Activated T-cell treated with anti-CD3 and anti-CD28 coated beads, Interleukin-2, amount 50 U/mL, for 1 hour (primary cell): Measurements from ENCODE around the gene DEAF1.

Experiments used
- DNase-seq: peaks from one replicate; pipeline ENCODE4 v3.0.0-alpha.2; 2020

The DEAF1 gene

DNA sequence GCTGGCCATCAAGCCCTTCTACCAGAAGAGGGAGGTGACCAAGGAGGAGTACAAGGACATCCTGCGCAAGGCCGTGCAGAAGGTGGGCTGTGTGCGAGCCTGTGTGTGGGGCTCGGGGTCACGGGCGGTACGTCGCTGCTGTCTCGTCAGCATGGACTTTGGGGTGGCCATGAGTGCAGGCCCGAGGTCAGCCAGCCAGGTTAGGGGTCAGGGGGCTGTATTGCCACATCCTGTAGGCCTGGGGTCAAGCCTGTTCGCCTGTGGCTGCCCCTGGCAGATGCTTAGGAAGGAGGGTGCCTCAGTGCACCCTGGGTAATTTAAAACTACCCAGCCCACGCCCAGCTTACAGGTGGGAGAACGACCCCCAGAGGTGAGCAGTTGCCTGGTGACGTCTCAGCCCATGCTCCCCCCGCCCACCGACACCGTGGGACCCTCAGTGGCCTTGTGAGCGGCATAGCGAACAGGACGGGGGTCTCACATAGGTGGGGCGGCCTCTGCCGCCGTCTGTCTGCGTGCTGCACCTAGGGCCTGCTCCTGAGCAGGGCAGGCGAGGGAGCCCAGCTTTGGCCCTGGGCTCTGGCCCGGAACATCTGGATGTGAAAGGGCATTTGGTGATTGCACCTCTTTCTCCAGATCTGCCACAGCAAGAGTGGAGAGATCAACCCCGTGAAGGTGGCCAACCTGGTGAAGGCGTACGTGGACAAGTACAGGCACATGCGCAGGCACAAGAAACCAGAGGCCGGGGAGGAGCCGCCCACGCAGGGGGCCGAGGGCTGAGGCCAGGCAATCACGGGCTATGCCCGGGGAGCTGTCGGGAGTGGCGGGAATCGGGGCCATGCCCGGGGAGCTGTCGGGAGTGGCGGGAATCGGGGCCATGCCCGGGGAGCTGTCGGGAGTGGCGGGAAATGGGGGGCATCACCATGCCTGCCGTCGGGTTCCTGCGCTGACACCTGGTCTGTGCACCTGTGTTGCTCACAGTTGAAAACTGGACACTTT is 83.7 kb downstream of the DEAF1 start:
- DNase-seq: no peak

DNA sequence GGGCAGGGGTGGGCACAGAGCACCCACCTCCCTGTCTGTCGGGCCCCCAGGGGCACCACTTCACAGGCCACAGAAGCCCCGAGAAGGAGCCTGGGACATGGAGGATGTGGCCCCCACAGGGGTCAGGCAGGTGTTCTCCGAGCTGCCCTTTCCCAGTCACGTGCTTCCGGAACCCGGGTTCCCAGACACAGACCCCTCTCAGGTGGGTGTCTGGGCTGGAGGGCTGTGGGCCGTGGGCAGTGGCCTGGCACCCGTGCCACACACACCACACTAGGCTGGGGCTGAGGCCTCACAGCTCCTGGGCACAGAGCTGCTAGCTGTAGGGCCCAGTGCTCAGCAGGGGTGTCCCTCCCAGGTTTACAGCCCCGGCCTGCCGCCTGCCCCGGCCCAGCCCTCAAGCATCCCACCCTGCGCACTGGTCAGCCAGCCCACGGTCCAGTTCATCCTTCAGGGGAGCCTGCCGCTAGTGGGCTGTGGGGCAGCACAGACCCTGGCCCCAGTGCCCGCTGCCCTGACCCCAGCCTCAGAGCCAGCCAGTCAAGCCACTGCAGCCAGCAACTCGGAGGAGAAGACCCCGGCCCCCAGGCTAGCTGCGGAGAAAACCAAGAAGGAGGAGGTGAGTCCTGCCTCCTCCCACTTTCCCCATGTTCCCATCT is 84.7 kb downstream of the DEAF1 start:
- no peak for DNase-seq

DNA sequence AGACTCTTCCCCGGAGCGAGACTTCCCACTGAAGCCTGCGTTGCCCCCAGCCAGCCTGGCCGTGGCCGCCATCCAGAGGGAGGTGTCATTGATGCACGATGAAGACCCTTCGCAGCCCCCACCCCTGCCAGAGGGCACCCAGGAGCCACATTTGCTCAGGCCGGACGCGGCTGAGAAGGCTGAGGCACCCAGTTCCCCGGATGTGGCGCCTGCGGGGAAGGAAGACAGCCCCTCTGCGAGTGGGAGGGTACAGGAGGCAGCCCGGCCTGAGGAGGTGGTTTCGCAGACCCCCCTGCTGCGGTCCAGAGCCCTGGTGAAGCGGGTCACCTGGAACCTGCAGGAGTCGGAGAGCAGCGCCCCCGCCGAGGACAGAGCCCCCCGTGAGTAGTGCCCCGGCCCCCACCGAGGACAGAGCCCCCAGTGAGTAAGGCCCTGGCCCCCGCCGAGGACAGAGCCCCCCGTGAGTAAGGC is 85.6 kb downstream of the DEAF1 start:
- DNase-seq: no peak

DNA sequence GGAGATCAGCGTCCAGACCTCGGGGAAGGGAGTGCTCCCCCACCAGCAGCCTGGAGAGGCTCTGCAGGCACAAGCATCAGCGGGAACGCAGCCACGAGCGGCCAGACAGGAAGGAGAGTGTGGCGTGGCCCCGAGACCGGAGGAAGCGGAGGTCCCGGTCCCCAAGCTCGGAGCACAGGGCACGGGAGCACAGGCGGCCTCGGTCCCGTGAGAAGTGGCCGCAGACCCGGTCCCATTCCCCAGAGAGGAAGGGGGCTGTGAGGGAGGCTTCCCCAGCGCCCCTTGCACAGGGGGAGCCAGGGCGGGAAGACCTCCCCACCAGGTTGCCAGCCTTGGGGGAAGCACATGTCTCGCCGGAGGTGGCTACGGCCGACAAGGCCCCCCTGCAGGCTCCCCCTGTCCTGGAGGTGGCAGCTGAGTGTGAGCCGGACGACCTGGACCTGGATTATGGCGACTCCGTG is 86.2 kb downstream of the DEAF1 start:
- no peak for DNase-seq

DNA sequence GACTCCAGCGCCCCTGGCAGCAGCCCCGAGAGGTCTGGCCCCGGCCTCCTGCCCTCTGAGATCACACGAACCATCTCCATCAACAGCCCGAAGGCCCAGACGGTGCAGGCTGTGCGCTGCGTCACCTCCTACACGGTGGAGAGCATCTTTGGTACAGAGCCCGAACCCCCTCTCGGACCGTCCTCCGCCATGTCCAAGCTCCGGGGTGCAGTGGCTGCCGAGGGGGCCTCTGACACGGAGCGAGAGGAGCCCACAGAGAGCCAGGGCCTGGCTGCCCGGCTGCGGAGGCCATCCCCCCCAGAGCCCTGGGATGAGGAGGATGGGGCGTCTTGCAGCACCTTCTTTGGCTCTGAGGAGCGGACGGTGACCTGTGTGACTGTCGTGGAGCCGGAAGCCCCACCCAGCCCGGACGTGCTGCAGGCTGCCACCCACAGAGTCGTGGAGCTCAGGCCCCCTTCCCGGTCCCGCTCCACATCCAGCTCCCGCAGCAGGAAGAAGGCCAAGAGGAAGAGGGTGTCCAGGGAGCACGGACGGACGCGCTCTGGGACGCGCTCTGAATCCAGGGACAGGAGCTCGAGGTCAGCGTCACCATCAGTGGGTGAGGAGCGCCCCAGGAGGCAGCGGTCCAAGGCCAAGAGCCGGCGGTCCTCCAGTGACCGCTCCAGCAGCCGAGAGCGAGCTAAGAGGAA is 86.9 kb downstream of the DEAF1 start:
- DNase-seq: no peak

DNA sequence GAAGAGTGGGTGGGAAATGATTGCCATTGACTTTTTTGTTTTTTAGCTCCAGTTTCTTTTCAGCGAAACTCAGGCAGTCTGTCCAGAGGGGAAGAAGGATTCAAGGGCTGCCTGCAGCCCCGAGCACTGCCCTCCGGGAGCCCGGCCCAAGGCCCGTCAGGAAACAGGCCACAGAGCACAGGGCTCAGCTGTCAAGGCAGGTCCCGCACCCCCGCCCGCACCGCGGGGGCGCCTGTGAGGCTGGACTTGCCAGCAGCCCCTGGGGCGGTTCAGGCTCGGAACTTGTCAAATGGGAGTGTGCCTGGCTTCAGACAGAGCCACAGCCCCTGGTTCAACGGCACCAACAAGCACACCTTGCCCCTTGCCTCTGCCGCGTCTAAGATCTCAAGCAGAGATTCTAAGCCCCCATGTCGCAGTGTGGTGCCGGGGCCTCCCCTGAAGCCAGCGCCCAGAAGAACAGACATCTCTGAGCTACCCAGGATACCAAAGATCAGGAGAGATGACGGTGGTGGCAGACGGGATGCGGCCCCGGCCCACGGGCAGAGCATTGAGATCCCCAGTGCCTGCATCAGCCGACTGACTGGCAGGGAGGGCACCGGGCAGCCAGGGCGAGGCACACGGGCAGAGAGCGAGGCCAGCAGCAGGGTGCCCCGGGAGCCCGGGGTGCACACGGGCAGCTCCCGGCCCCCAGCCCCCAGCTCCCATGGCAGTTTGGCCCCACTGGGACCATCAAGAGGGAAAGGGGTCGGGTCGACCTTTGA is 87.8 kb downstream of the DEAF1 start:
- no peak for DNase-seq

DNA sequence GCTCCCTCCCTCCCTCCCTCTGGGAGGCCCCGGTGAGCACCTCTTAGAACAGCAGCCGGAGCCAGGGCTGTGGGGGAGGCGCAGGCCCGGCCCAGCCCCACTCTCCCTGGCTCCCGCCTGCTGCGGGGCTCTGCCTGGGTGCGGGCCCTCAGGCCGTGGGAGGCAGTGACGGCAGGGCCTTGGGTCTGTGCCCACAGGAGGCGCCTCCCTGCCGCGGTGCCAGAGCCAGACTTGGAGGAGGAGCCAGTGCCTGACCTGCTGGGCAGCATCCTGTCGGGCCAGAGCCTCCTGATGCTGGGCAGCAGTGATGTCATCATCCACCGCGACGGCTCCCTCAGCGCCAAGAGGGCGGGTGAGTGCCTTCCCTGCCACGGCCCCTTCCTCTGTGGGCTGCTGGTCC is 88.8 kb downstream of the DEAF1 start:
- DNase-seq: no peak

DNA sequence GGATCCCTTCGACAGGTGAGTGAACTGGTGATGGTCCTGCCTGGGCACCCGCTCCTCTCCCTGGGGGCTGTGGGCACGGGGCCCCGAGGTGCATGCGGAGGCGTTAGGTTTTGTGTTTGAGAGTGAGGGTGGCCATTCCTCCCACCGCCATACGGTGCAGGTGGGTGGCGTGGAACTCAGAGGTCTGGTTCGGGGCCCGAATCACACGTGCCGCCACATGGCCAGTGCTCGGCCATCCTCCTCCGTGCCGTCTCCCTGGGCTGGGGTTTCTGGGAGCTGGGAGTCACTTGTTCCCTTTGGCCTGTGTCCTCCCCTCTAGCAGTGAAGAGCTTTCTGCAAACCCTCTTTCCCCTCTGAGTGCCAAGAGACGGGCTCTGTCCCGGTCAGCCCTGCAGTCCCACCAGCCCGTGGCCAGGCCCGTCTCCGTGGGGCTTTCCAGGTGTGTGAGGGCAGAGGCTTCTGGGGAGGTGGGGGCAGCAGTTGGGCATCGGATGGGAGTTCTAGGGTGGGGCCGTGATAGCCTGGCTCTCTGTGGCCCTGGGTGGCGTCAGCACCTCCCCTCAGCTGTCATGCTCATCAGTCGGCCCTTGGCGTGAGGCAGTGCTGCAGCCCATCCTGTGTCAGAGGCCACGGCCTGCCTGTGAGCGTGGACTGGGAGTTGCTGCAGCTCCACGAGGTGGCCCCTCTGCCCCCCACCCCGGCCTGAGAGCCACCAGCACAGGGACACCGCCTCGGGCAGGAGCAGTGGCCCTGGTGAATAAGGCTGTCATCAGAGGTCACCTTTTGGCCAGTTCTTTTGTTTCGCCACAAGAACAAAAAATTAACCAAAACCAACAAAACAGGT is 89.5 kb downstream of the DEAF1 start:
- DNase-seq: no peak

DNA sequence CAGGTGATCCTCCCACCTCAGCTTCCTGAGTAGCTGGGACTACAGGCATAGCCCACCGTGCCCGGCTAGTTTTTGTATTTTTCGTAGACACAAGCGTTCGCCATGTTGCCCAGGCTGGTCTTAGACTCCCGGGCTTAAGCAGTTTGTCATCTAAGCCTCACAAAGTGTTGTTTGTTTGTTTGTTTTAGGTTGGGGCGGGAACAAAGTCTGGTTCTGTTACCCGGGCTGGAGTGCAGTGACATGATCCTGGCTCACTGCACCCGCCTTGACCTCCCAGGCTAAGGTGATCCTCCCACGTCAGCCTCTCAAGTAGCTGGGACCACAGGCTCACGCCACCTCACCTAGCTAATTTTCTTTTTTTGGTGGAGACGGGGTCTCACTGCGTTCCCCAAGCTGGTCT is 91.9 kb downstream of the DEAF1 start:
- no peak for DNase-seq

DNA sequence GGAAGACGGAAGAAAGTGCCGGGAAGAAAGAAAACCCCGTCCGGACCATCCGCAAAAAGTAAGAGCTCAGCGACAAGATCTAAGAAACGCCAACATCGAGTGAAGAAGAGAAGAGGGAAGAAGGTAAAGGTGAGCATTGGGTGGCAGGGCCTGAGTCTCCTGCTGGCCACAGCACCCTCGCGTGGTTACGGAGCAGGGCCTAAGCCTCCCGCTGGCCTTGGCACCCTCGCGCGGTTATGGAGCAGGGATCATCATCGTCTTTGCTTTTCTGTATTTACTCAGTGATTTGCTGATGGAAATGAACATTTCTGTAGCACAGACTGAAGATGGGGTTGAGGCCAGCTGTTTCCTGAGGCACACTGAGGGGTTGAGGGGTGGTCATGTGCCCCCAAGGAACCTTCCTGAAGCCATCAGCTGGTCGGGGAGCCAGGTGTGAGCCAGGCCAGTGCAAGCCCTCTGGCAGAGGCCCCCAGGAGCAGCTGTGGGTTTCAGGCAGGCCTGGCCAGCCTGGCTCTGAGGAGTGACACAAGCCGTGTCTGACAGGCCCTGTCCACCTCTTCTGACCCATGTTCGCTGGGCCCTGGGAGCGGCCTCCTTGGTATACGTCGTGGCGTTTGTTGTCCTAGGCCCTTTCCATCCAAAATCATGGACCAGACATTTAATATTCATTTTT is 93.3 kb downstream of the DEAF1 start:
- DNase-seq: no peak

DNA sequence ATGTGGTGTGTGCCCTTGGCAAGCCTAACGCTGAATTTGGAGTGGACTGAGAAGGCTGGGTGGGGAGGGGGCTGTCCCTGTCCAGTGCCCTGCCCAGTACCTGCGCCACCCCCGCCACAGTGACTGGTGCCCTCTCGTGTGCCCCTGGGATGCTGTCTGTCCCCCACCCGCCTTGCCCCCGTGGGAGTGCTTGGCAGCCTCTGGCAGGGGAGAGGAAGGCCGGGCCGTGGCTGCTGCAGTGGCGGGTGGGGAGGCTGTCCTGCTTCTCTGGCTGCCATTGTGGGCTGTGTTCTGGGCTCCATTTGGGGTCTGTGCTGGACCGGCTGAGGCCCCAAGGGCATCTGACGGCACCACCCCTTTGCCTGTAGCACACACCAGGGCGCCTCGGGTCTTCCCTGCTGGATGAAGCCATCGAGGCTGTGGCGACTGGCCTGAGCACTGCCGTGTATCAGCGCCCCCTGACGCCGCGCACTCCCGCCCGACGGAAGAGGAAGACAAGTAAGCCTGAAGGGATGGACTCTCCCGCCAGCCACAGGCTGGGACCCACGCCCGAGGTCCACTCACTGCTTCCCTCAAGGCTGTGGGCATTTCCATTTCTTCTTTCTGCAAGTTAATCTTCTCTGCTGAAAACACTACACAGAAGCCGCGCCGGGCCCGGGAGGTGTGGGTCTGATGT is 96.9 kb downstream of the DEAF1 start:
- DNase-seq: no peak

DNA sequence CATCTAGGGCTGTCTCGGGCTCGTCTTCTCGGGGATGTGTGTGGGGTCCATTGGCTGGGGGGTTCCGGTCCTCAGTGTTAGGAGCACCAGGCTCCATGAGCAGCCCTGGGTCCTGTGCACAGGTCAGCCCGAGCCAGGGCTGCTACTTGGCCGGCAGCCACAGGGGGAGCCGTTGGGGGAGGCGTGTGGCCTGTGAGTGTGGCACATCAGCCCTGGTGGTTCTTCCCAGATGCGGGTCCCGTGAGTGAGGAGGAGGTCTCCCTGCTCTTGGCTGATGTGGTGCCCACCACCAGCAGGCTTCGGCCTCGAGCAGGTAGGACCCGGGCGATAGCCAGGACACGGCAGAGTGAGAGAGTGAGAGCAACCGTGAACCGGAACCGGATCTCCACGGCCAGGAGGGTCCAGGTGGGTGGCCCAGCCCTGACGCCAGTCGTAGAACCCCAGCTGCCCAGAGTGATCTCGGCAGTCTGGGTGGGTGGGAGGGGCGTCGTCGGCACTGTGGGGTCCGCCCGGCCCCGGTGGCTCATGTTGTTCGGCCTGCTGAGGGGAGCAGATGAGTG is 97.8 kb downstream of the DEAF1 start:
- no peak for DNase-seq

DNA sequence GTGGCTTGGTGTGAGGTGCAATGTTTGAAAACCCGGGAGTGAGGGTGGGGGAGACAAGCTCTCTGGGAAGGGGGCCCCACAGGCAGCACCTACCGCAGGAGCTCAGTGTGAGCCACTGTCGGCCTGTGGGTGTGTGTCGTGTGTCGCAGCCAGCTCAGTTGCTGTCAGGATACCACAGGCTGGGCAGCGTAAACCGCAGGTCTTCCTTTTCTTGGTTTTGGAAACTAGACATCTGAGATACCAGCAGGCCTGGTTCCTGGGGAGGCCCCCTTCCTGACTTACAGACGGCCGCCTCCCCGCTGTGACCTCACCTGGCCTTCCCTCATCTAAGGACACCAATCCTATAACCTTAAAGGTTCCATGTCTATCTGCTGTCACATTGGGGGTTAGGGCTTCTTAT is 98.6 kb downstream of the DEAF1 start:
- no peak for DNase-seq

DNA sequence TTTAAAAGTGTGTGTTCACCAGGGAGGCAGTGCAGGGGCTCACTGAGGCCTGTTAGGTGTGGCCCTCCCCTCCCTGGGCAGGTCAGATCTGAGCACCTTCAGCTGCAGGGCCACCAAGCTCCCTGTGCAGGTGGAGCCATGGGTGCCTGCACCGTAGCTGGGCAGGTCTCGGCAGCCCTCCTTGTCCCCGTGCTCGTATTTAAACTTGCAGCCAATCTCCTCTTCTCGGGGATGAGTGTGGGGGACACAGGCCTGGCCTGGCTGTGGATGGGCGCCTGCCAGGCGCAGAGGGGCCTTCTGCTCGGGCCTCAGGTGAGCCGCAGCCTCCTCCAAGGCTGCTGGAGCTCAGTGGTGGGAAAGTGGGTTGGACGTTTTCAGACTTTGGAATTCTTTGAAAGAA is 99.6 kb downstream of the DEAF1 start:
- no peak for DNase-seq
